Stimulated activated CD4-positive, alpha-beta T cell treated with anti-CD3 and anti-CD28 coated beads, Interleukin-4, amount 100 ng/mL, for 1 hour (primary cell): Measurements from ENCODE around the gene TSPAN9.

Experiments used
- DNase-seq: peaks from one replicate; pipeline ENCODE4 v3.0.0-alpha.2; 2020

The TSPAN9 gene

GRCh38 chr12:3216097-3216496 lies 138.9 kb downstream of the TSPAN9 start:
- DNase-seq: no peak

GRCh38 chr12:3216726-3217682 lies 139.8 kb downstream of the TSPAN9 start:
- no peak for DNase-seq

GRCh38 chr12:3217683-3218079 lies 140.5 kb downstream of the TSPAN9 start:
- DNase-seq: no peak

GRCh38 chr12:3218228-3219171 lies 141.3 kb downstream of the TSPAN9 start:
- no peak for DNase-seq

DNA sequence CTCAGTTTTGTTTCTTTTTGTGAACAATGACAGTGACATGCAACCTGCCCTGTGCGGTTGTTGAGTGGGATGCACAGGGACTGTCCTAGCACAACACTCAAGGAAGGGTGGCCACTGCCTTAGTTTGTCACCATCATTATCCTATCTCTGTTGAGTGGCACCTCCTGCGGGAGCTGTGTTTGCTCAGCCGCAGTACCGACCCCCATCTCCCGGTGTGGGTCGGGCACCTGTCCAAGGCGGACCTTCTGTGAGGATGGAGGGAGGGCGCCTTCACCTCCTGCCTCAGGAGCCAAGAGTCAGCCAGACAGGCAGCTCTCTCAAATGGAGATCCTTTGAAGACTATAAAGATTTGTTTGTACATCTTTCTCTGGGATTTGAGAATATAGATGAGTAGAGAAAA lies 142.1 kb downstream of the TSPAN9 start:
- DNase-seq: no peak

DNA sequence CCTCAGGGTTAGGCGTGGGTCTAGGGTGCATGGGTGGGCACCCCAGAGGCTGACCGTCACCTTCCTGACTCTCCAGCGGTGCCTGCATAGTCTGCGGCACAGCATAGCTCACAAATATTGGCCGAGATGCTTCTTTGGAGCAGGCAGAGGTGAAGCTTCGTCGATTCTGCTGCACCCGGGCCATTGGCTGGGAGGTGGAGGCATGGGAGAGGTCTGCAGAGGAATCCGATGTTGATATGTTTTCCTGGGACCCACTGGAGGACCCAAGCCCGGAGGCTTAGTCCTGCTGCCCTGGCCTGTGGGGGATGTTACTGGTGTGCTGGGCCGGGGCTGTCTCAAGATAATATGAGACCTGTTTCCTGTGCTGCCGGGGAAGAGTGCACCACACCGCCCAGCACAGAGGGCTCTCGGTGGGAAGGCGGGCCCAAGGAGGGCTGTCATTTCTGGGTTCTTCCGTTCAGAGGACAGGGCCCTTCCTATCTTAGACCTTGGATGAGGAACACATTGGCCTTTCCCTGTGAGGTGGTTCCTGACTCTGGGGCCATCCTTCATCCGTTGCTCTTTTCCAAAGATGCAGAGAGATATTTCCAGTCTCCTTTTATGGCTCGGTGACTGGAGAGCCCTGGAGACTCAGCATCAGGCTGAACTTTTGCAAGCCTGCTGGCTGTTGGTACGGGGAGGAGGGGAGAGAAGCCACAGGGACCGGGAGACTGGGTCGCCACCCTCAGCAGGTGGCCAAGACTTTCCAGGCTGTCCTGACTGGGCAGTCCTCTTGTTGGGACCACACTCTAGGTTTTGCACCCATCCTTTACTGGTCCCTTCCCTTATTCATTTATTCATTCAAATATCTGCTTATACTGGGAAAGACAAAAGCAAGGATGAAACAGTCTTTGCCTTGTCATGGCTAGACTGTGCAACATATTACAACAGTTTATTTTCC lies 143.5 kb downstream of the TSPAN9 start:
- no peak for DNase-seq

DNA sequence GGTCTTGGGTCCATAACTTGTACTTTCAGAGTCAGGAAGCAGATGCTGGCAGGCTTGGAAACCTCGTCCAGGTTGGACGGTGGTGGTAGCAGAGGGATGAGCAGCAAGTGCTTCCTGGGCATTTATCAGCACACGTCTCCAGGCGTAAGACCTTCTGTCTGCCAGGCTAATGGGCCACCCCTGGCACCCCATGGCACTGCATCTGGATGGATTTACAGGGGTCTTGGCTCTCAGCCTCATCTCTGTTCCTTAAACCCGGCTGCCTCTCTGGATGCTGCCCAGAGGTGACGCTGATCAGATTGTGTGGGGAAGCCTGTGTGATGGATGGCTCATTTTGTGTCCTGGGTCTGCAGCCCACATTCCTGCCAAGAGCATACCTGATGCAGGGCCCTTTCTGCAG lies 145.1 kb downstream of the TSPAN9 start:
- DNase-seq: no peak

DNA sequence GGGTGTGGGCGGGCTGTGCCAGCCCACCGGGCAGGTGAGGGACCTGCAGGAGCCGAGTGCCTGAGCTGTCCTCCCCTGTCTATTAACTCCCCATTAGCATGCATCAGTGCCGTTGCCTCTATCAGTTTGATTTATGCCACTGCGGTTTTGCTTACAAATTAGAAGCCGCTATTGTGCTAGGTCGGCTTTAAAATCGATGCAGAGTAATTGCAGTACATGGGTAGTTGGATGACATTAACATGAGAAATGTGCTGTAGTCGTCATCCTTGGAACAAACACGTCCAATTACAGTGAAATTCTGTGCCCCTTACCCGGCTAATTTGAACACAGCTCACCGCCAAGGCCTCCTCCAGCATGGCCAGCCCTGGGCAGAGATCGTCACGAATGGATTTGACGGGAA lies 145.8 kb downstream of the TSPAN9 start:
- DNase-seq: no peak

DNA sequence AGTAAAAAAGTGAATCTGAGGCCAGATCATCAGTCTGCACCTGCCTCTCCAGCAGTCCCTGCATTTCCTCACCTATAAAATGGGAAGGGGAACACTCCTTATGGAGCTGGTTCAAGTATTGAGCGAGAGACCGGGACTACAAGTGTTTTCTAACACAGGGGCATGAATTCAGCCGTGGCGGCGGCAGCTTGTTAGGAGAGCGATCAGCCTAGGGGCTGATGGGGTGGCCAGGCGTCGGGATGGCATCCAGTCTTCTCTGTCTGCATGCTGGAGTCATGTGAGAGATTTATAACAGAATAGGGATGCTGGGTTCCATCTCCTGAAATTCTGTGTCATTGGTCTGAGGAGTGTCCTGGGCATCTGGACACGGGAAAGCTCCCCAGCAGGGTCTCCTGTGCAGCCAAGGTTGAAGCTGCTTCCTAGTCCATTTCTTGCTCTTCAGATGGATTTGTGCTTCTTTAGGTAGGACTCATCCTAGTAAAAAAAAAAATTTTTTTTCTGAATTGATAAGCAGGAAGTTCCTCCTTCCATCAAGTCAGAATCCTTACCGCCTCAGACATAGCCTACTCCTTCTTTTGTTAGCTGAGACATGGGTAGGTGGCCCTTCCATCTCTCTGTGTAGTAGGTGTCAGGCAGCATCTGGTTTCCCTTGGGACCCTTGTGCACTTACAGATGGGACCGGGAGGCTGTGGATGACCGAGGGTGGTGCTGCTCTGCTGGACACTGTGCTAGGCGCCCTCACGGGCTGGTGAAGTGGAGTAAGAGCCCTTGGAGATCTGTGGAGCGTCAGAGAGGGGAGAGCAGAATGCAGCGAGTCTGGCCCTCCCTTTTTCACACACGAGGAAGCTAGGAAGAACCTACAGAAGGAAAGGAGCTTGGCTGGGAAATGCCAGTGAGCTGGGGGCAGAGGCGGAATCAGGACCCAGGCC lies 146.7 kb downstream of the TSPAN9 start:
- no peak for DNase-seq

DNA sequence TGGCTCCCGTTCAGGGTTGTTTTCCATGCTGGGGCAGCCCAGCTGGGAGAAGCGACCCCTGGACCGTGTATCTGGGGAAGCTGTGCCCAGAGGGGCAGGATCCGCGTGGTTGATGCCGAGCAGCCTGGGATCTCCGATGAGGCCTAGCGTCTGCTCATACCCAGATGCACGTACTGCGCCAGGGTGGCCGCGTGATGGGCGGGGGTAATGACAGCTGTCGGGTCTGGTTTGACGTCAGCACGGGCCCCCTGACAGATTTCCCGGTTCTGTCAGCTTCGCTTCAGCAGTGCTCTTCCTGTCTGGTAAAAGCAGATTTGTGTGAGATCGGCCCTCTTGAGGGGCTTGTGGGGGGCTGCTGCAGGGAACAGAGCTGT lies 147.3 kb downstream of the TSPAN9 start:
- no peak for DNase-seq

GRCh38 chr12:3225154-3225795 lies 148.1 kb downstream of the TSPAN9 start:
- DNase-seq: no peak

DNA sequence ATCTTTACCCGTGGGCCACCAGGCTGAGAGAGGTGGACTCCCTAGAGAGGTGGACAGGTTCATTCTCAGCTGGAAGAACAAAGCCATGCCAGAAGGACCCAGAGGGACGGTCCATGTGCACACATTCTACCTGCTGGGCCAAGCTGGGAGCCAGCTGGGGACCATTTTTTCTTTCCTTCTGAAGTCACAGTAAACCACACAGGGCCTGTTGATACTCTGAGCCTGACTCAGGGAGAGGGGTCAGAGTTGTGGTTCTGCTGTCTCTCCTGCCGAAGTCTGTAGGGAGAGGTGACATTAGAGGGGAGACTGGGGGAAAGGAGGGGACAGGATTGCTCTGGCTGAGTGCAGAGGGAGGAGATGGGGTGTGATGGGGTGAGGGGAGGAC lies 148.6 kb downstream of the TSPAN9 start:
- DNase-seq: no peak

- no peak for DNase-seq
These were observed 149.1 kb downstream of the TSPAN9 start for GRCh38 chr12:3226264-3226663.

DNA sequence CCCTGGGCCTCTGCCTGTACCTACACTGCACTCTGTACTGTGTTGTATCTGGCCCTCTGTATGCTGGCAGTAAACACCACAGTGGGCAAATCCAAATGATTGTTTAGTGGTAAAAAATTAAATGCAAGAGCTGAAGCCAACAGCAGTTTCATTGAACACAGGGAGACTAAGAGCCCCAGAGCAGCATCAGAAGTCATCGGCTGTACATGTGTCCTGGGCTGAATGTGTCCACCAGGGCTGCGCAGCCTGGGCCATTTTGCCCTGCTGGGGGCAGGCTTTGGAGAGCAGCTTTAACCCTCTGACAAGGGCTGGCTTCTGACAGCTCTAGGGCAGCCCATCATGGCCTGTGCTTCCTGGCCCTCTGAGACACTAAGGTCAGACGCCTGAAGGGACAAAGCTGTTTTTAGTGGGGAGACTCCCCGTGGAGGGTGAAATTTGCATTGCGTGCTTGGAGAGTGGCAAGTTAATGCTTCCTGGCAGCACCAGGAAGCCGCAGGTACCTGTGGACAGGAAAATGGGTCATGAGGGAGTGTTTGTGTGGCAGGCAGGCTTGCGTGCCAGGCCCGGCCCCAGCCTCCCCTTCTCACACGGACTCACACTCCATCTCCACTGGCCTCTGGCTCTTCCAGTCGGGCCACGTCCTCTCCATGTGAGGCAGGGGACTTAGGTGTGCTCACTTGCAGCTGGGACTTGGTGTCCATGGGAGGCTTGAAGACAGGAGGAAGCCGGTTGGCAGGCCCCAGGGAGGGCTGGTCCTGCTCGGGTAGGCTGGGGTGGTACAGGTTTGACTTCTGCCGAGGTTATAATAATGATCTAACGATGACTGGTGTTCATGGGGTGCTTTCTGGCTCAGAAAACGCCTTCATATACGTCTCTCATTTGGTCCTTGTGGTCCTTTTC lies 150.1 kb downstream of the TSPAN9 start:
- DNase-seq: no peak

DNA sequence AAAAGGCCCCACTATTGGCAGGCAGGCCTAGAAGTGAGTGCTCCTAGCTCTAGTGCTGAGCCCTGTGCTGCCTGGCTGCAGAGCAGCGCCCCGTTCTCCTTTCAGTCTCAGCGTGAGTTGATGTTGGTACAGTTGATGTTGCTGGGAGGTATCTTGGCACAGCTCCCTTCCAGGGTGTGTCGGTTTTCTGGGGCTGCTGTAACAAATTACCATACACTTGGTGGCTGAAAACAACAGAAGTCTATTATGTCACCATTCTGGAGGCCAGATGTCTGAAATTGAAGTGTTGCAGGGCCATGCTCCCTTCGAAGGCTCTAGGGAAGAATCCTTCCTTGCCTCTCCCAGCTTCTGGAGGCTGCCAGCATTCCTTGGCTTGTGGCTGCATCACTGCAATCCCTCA lies 151.4 kb downstream of the TSPAN9 start:
- DNase-seq: no peak

- no peak for DNase-seq
These were observed 152.4 kb downstream of the TSPAN9 start for GRCh38 chr12:3229577-3229976.

DNA sequence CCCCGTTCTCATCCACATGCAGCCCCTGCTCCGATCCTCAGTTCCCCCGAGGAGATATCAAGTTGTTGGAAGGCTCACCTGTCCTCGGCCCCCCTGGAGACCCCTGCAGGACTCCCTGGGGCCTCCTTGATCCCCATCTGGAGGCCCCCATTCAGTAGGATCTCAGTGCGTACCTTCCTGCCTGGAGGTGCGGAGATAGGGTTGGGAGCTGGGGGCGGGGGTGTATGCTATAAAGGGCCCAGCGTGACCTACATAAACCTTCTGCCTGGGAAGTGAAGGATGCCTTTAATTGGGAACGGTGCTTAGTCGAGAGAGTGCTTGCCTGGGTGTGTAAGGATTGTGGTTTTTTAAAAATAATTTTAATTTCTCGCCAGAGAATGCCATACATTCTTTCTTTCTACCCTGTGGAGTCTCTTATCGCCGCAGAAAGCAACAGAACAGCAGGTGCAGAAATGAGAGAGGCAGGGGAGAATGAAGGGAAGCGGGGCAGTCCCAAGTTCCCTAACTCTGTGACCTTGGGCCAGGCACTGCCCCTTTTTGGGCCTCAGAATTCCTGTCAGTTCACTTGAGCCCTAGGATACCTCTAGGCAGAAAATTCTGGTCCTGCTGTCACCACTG lies 153.7 kb downstream of the TSPAN9 start:
- DNase-seq: no peak

DNA sequence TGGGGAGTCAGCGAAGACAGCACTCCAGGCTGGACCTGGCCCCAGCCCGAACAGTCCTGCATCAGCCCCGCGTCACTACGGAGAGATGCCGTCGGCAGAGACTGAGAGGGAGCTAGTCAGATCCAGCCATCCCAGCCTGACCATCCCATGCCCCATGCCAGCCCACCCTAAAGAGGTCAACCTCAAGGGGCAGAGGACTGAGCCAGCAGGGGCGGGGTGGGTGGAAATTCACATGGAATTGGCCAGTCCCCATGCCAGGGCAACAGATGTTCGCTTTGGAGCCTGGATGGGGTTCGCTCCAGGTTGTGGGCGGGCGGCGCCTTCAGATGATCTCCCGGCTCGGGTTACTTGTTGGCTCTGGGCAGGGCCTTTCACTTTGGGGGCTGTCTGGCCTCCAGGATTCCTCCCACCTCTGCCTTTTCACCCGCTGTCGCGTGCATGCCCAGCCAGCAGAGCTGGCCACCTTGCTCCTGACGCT lies 154.3 kb downstream of the TSPAN9 start:
- no peak for DNase-seq

DNA sequence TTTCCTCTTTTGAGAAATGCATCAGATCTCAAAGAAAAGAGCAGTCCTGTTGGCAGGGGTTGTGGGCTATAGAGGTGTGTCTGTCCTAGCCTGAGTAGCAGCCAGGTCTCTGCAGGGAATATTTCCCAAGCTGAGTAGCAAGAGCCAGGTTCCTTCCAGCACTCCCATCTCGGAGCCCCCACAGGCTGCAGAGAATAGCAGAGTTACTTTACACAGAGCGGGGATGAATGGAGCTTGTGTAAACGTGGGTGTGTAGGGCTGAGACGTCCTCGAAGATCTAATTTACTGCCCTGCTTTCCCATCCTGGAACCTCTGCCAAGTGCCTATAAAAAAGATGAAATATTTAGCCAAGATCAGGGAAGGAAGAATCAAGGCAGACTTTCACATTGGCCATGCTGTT lies 156.6 kb downstream of the TSPAN9 start:
- no peak for DNase-seq
